CD14-positive monocyte (primary cell): Measurements from ENCODE around the gene LHX3. TPM values are rescaled to one million over a fixed set of nuclear protein-coding genes. Genes with fewer than 3 reads are reported as not detected.

Experiments
- DNase-seq, 3 donors: peaks; one replicate each; pipeline ENCODE4 v3.0.0-alpha.2; 2011 to 2022
- H2AFZ ChIP-seq: 2 replicates; pipeline ENCODE4 v1.6.0; 2012; ENCODE audit warnings: mild to moderate bottlenecking, low read depth, low read length, inconsistent platforms; ENCODE audit not compliant: insufficient read depth, poor library complexity, severe bottlenecking
- H3K27ac ChIP-seq, 2 donors: 1 replicate in 1 of 2; 2 replicates in 1 of 2; pipeline ENCODE4 v1.5.1; 2012 to 2013; ENCODE audit warnings: low read length in 2 of 2, control low read depth in 1 of 2, inconsistent platforms in 1 of 2, low read depth in 1 of 2, mild to moderate bottlenecking in 1 of 2
- H3K27me3 ChIP-seq, 2 donors: one replicate each; pipeline versions ENCODE4 v1.6.0 to v1.6.1; 2011 to 2013; ENCODE audit warnings: low read length in 2 of 2; ENCODE audit not compliant: control insufficient read depth in 2 of 2, insufficient read depth in 2 of 2
- H3K36me3 ChIP-seq, 2 donors: replicated peaks in 1 of 2; 1 replicate in 1 of 2; 2 replicates in 1 of 2; pipeline versions ENCODE4 v1.5.1 to v1.6.1; 2012 to 2013; ENCODE audit warnings: low read length in 2 of 2, control low read depth in 1 of 2, inconsistent platforms in 1 of 2, mild to moderate bottlenecking in 1 of 2; ENCODE audit not compliant: insufficient read depth in 2 of 2, control insufficient read depth in 1 of 2
- H3K4me1 ChIP-seq, 2 donors: 1 replicate in 1 of 2; 2 replicates in 1 of 2; pipeline versions ENCODE4 v1.5.1 to v1.6.1; 2012 to 2013; ENCODE audit warnings: low read length in 2 of 2, control low read depth in 1 of 2, inconsistent platforms in 1 of 2, mild to moderate bottlenecking in 1 of 2, moderate library complexity in 1 of 2; ENCODE audit not compliant: insufficient read depth in 2 of 2, control insufficient read depth in 1 of 2
- H3K4me2 ChIP-seq: replicated peaks from 2 replicates; pipeline ENCODE3; 2012; ENCODE audit warnings: low read length, moderate library complexity, mild to moderate bottlenecking; ENCODE audit not compliant: poor library complexity, severe bottlenecking; ENCODE audit errors: extremely low read depth
- H3K4me3 ChIP-seq, 3 experiments: fragments of 200-600 bp in 1 of 3; sonication (generic) in 1 of 3; replicated peaks in 1 of 3; 1 replicate in 2 of 3; 2 replicates in 1 of 3; pipeline ENCODE4 v1.5.1; 2011 to 2013; ENCODE audit warnings: low read length in 3 of 3, mild to moderate bottlenecking in 3 of 3, control low read depth in 2 of 3, low read depth in 2 of 3, inconsistent platforms in 1 of 3, moderate library complexity in 1 of 3
- H3K79me2 ChIP-seq: 2 replicates; pipeline ENCODE4 v1.6.0; 2012; ENCODE audit warnings: mild to moderate bottlenecking, control low read depth, inconsistent platforms, low read length, moderate library complexity; ENCODE audit not compliant: insufficient read depth
- H3K9ac ChIP-seq: 2 replicates; pipeline ENCODE4 v1.6.0; 2017; ENCODE audit warnings: low read length, mild to moderate bottlenecking; ENCODE audit not compliant: insufficient read depth, poor library complexity, severe bottlenecking
- H3K9me3 ChIP-seq, 2 donors: replicated peaks in 1 of 2; 1 replicate in 1 of 2; 2 replicates in 1 of 2; pipeline versions ENCODE4 v1.5.1 to v1.6.1; 2012 to 2013; ENCODE audit warnings: low read length in 2 of 2, control low read depth in 1 of 2; ENCODE audit not compliant: control insufficient read depth in 1 of 2, insufficient read depth in 1 of 2
- H4K20me1 ChIP-seq: 2 replicates; pipeline ENCODE4 v1.6.0; 2012; ENCODE audit warnings: mild to moderate bottlenecking, low read length, control low read depth, moderate library complexity; ENCODE audit not compliant: insufficient read depth
- H3K27ac Mint-ChIP-seq, 7 donors: one replicate each; pipeline ENCODE4 v1.8.0; 2020; ENCODE audit warnings: mild to moderate bottlenecking in 7 of 7, mixed read lengths in 7 of 7, moderate library complexity in 6 of 7, inconsistent platforms in 2 of 7
- H3K27me3 Mint-ChIP-seq, 3 donors: one replicate each; pipeline ENCODE4 v1.8.0; 2021 to 2022; ENCODE audit warnings: low read depth in 3 of 3, mild to moderate bottlenecking in 3 of 3, mixed read lengths in 3 of 3, moderate library complexity in 3 of 3, inconsistent platforms in 1 of 3
- H3K36me3 Mint-ChIP-seq, 2 donors: one replicate each; pipeline ENCODE4 v1.8.0; 2020; ENCODE audit warnings: mixed read lengths in 2 of 2, inconsistent platforms in 1 of 2, mild to moderate bottlenecking in 1 of 2
- H3K4me1 Mint-ChIP-seq: one replicate; pipeline ENCODE4 v1.8.0; 2020; ENCODE audit warnings: mild to moderate bottlenecking, mixed read lengths
- H3K4me3 Mint-ChIP-seq, 2 donors: one replicate each; pipeline ENCODE4 v1.8.0; 2020; ENCODE audit warnings: mild to moderate bottlenecking in 2 of 2, mixed read lengths in 2 of 2, moderate library complexity in 1 of 2
- H3K9me3 Mint-ChIP-seq, 7 donors: one replicate each; pipeline ENCODE4 v1.8.0; 2020 to 2022; ENCODE audit warnings: mixed read lengths in 7 of 7, mild to moderate bottlenecking in 6 of 7, moderate library complexity in 6 of 7, inconsistent platforms in 2 of 7
- CTCF ChIP-seq: fragments of 200-600 bp; IDR thresholded peaks from one replicate; pipeline ENCODE4 v1.8.0; 2022; ENCODE audit warnings: antibody characterized with exemption, mild to moderate bottlenecking
- WGBS: methylation state at CpG from one replicate; pipeline ENCODE4 v1.1.5; 2013; ENCODE audit warnings: missing lambda C conversion rate; ENCODE audit not compliant: insufficient coverage; 5-methylcytosine and 5-hydroxymethylcytosine counted together
- intact Hi-C, 2 donors: fragments of 100-400 bp; cut with micrococcal nuclease; formaldehyde crosslinking; loops; one replicate each; pipeline versions ENCODE4 v1.15.0 to v1.15.1; 2023
- polyA plus RNA-seq, 3 donors: library from polyadenylated mRNA; depleted of rRNA in 1 of 3; unstranded in 2 of 3; stranded (reverse) in 1 of 3; fragments of 300-500 nt in 2 of 3; fragments of >200 nt in 1 of 3; fragmentation: Illumina TruSeq in 2 of 3; gene quantifications; 1 replicate in 2 of 3; 2 replicates in 1 of 3; pipeline ENCODE4 v1.2.3, GENCODE V29; 2012 to 2021

Gene LHX3
- polyA plus RNA-seq, 3 donors, result not detected

- Mint-ChIP-seq H3K27ac (no peak overlapping the region), H3K9me3 (no peaks in the 10 kb centered on the region), H3K27me3 (peaks cover 1 to 4% (median 2%) of the 10 kb centered on the region in 3 donors), H3K4me3 (no peak overlapping the region), H3K4me1 (peaks cover 64% of the 10 kb centered on the region), H3K36me3 (peaks cover 8 to 14% of the 10 kb centered on the region in 2 donors)
- H3K9ac ChIP-seq, result no peak overlapping the region
- no peaks in the 10 kb centered on the region for H3K9me3 ChIP-seq
- no peak overlapping the region for H3K27ac ChIP-seq
- H4K20me1 ChIP-seq, result peaks cover 26% of the 10 kb centered on the region
- no peak overlapping the region for H3K4me3 ChIP-seq
- intact Hi-C loops, result loop anchor here in 1 of 2 donors (10.0 kb wide), 1 partner anchor 336 kb away; the partner anchor contains the start of gene CAMSAP1
- no peak for TF ChIP-seq CTCF
- no peak overlapping the region for H2AFZ ChIP-seq
- H3K36me3 ChIP-seq, result peaks cover 0 to 8% of the 10 kb centered on the region in 2 donors
- no peaks in the 10 kb centered on the region for H3K27me3 ChIP-seq
- WGBS, result 95% methylated on average over 20 of the region's 20 CpGs
- peaks cover 43 to 50% of the 10 kb centered on the region in 2 donors for H3K4me1 ChIP-seq
- DNase-seq, result no peak
- peaks cover 33% of the 10 kb centered on the region for H3K79me2 ChIP-seq
- H3K4me2 ChIP-seq, result no peak overlapping the region
These were observed 36.0 kb upstream of the LHX3 start for GRCh38 chr9:136240941-136241340.

GRCh38 chr9:136239983-136240330 lies 35.0 kb upstream of the LHX3 start:
- DNase-seq, result no peak

More at GRCh38 chr9:136239983-136240330, 35.0 kb upstream of the LHX3 start:
- no peak overlapping the region for H3K27ac ChIP-seq
- Mint-ChIP-seq H3K4me3 (no peak overlapping the region), H3K9me3 (no peaks in the 10 kb centered on the region), H3K27me3 (peaks cover 2 to 5% (median 3%) of the 10 kb centered on the region in 3 donors), H3K27ac (no peak overlapping the region), H3K36me3 (peaks cover 14 to 20% of the 10 kb centered on the region in 2 donors), H3K4me1 (peaks cover 60% of the 10 kb centered on the region)
- H3K27me3 ChIP-seq, result no peaks in the 10 kb centered on the region
- H3K4me1 ChIP-seq, result peaks cover 39 to 45% of the 10 kb centered on the region in 2 donors
- WGBS, result 0% methylated on average over 1 of the region's 2 CpGs
- no peak overlapping the region for H3K9ac ChIP-seq
- H3K9me3 ChIP-seq, result no peaks in the 10 kb centered on the region
- no peak overlapping the region for H2AFZ ChIP-seq
- no peak overlapping the region for H3K4me3 ChIP-seq
- peaks cover 31% of the 10 kb centered on the region for H3K79me2 ChIP-seq
- H4K20me1 ChIP-seq, result peaks cover 24% of the 10 kb centered on the region
- H3K4me2 ChIP-seq, result no peak overlapping the region
- H3K36me3 ChIP-seq, result peaks cover 0 to 14% of the 10 kb centered on the region in 2 donors
- intact Hi-C loops, result loop anchor here in 1 of 2 donors (10.0 kb wide), 1 partner anchor 335 kb away; the partner anchor contains the start of gene CAMSAP1
- TF ChIP-seq CTCF, result no peak
